Endodermal cell (in vitro differentiated cells): Measurements from ENCODE around the gene DGKZ. TPM values are rescaled to one million over a fixed set of nuclear protein-coding genes. Genes with fewer than 3 reads are reported as not detected.

Source experiments
- DNase-seq: peaks from one replicate; pipeline ENCODE4 v3.0.0-alpha.2; 2017
- H3K27ac ChIP-seq: 2 replicates; pipeline ENCODE4 v1.5.1; 2013; ENCODE audit warnings: mild to moderate bottlenecking, low read depth, low read length, moderate library complexity
- H3K27me3 ChIP-seq: 2 replicates; pipeline ENCODE4 v1.6.1; 2013; ENCODE audit warnings: mild to moderate bottlenecking, low read length, moderate library complexity; ENCODE audit not compliant: insufficient read depth, control insufficient read depth, poor library complexity, severe bottlenecking
- H3K36me3 ChIP-seq: 2 replicates; pipeline ENCODE4 v1.7.0; 2013; ENCODE audit warnings: mild to moderate bottlenecking, low read length, moderate library complexity; ENCODE audit not compliant: control insufficient read depth, insufficient read depth
- H3K4me1 ChIP-seq: one replicate; pipeline ENCODE4 v1.7.0; 2013; ENCODE audit warnings: low read length; ENCODE audit not compliant: control insufficient read depth, insufficient read depth
- H3K4me3 ChIP-seq: 2 replicates; pipeline ENCODE4 v1.5.1; 2013; ENCODE audit warnings: mild to moderate bottlenecking, low read length, moderate library complexity
- H3K9ac ChIP-seq: 2 replicates; pipeline ENCODE4 v1.6.1; 2013; ENCODE audit warnings: mild to moderate bottlenecking, low read length, moderate library complexity; ENCODE audit not compliant: poor library complexity, severe bottlenecking; ENCODE audit errors: extremely low read depth
- H3K9me3 ChIP-seq: 2 replicates; pipeline ENCODE4 v1.6.1; 2013; ENCODE audit warnings: mild to moderate bottlenecking, low read length, moderate library complexity; ENCODE audit not compliant: control insufficient read depth
- H3K27ac Mint-ChIP-seq: 2 replicates; pipeline ENCODE4 v1.8.0; 2020; ENCODE audit warnings: mixed read lengths
- H3K27me3 Mint-ChIP-seq: 2 replicates; pipeline ENCODE4 v1.8.0; 2021; ENCODE audit warnings: mild to moderate bottlenecking, mixed read lengths; ENCODE audit not compliant: insufficient read depth
- H3K36me3 Mint-ChIP-seq: 2 replicates; pipeline ENCODE4 v1.8.0; 2020; ENCODE audit warnings: low read depth, mixed read lengths
- H3K4me1 Mint-ChIP-seq: 2 replicates; pipeline ENCODE4 v1.8.0; 2020; ENCODE audit warnings: mixed read lengths
- H3K4me3 Mint-ChIP-seq: 2 replicates; pipeline ENCODE4 v1.8.0; 2020; ENCODE audit warnings: mild to moderate bottlenecking, moderate library complexity, mixed read lengths
- H3K9me3 Mint-ChIP-seq: 2 replicates; pipeline ENCODE4 v1.8.0; 2020; ENCODE audit warnings: mild to moderate bottlenecking, mixed read lengths
- CTCF ChIP-seq: fragments of 200-600 bp; sonication (generic); conservative IDR thresholded peaks from 2 replicates; pipeline ENCODE4 v1.5.0; 2021; ENCODE audit warnings: antibody characterized with exemption, mild to moderate bottlenecking
- WGBS, 2 experiments: methylation state at CpG; one replicate each; pipeline versions ENCODE4 v1.1.5 to v1.1.7; 2013; ENCODE audit warnings: missing lambda C conversion rate in 2 of 2, mixed read lengths in 1 of 2; ENCODE audit not compliant: insufficient coverage in 1 of 2, insufficient read length in 1 of 2; 5-methylcytosine and 5-hydroxymethylcytosine counted together
- total RNA-seq, 2 donors: library from RNA; stranded (reverse); fragmentation: NEBNext Ultra II Directional in 1 of 2; extraction: Animal tissue kit (Norgen Biotek cat#: 25700) in 1 of 2; gene quantifications; 2 replicates in 1 of 2; 3 replicates in 1 of 2; pipeline ENCODE4 v1.2.1, GENCODE V29; 2021

Gene DGKZ
- total RNA-seq, 2 donors from 2014 or later = 49.6 to 57.3 TPM

- no peak for TF ChIP-seq CTCF
- peaks cover 13% of the 10 kb centered on the region for H3K4me1 Mint-ChIP-seq
- Histone ChIP-seq H3K4me1 (peaks cover 4% of the 10 kb centered on the region), H3K9me3 (no peaks in the 10 kb centered on the region), H3K9ac (no peak overlapping the region), H3K4me3 (no peak overlapping the region), H3K27ac (no peak overlapping the region), H3K36me3 (peaks cover 26% of the 10 kb centered on the region), H3K27me3 (peaks cover 33% of the 10 kb centered on the region)
- no peak overlapping the region for H3K4me3 Mint-ChIP-seq
- H3K36me3 Mint-ChIP-seq = peaks cover 24% of the 10 kb centered on the region
- peaks cover 41% of the 10 kb centered on the region for H3K27me3 Mint-ChIP-seq
- WGBS, 2 experiments = 91 to 93% methylated on average over 3 to 4 of the region's 4 CpGs
- no peak overlapping the region for H3K27ac Mint-ChIP-seq
- DNase-seq = no peak
- H3K9me3 Mint-ChIP-seq = no peaks in the 10 kb centered on the region
These were observed 46.5 kb downstream of the DGKZ start for GRCh38 chr11:46393759-46394158.

- DNase-seq = no peak
- H3K4me3 Mint-ChIP-seq = no peak overlapping the region
- no peaks in the 10 kb centered on the region for H3K9me3 ChIP-seq
- peaks cover 43% of the 10 kb centered on the region for H3K36me3 ChIP-seq
- WGBS, 2 experiments = 97% methylated on average over 16 to 19 of the region's 19 CpGs
- H3K27ac Mint-ChIP-seq = no peak overlapping the region
- H3K27ac ChIP-seq = no peak overlapping the region
- H3K27me3 ChIP-seq = peaks cover 7% of the 10 kb centered on the region
- peaks cover 19% of the 10 kb centered on the region for H3K27me3 Mint-ChIP-seq
- H3K4me1 ChIP-seq = no peaks in the 10 kb centered on the region
- no peak for TF ChIP-seq CTCF
- H3K4me1 Mint-ChIP-seq = peaks cover 9% of the 10 kb centered on the region
- H3K36me3 Mint-ChIP-seq = peaks cover 38% of the 10 kb centered on the region
- H3K9ac ChIP-seq = no peak overlapping the region
- H3K9me3 Mint-ChIP-seq = no peaks in the 10 kb centered on the region
- no peak overlapping the region for H3K4me3 ChIP-seq
These were observed 50.3 kb downstream of the DGKZ start for GRCh38 chr11:46397526-46397925.

GRCh38 chr11:46402957-46403902 lies 56.0 kb downstream of the DGKZ start:
- peaks cover 46% of the 10 kb centered on the region for H3K36me3 Mint-ChIP-seq
- H3K4me1 Mint-ChIP-seq = peaks cover 11% of the 10 kb centered on the region
- TF ChIP-seq CTCF = no peak
- H3K36me3 ChIP-seq = peaks cover 56% of the 10 kb centered on the region
- no peak overlapping the region for H3K9ac ChIP-seq
- no peak overlapping the region for H3K27ac ChIP-seq
- no peak overlapping the region for H3K4me3 Mint-ChIP-seq
- WGBS, 2 experiments = 88 to 94% methylated on average over 4 to 6 of the region's 6 CpGs
- no peak overlapping the region for H3K27ac Mint-ChIP-seq
- H3K27me3 Mint-ChIP-seq = no peaks in the 10 kb centered on the region
- H3K4me1 ChIP-seq = peaks cover 10% of the 10 kb centered on the region
- H3K9me3 Mint-ChIP-seq = no peaks in the 10 kb centered on the region
- no peak for DNase-seq
- H3K4me3 ChIP-seq = no peak overlapping the region
- no peaks in the 10 kb centered on the region for H3K27me3 ChIP-seq
- no peaks in the 10 kb centered on the region for H3K9me3 ChIP-seq
